Activated T-cell treated with anti-CD3 and anti-CD28 coated beads for 1 hour (primary cell): ENCODE results near the gene LHPP.

Source experiments
- DNase-seq: peaks from one replicate; pipeline ENCODE4 v3.0.0-alpha.2; 2020; ENCODE audit warnings: low read depth

The LHPP gene

GRCh38 chr10:124496620-124497019, 35.0 kb downstream of the LHPP start:
- no peak for DNase-seq

DNA sequence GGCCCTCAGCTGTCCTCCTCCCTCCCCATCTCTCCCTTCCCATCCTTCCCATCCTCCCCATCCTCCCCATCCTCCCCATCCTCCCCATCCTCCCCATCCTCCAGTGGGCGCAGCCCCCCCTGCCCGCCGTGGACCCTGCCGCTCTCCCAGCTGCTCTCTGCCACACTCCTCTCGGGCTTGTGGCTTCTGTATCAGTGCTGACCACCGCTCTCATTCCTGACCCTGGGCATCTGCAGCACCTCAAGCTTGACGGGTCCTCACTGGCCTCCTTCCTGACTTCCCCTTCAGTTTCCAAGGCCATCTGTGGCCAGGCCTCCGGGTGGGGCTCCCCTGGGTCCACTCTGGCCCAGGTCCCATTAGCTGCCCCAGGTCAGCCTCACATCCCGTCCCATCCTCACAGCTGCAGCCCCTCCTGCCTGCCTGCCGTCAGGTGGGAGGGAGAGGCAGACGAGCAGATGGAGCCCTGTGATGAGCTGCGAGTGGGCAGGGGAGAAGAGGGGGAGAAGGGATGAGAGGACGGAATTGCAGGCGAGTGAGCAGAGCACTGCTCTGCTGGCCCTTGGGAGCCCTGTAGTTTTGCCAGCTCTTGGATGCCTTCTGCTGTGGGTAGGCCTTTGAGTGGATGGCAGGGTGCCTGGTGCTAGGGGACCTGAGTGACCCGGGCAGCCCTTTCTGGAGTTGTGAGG, 35.7 kb downstream of the LHPP start:
- DNase-seq, result no peak

- DNase-seq, result no peak
Observed at GRCh38 chr10:124498056-124498455, 36.4 kb downstream of the LHPP start.

- DNase-seq, result no peak
Observed at GRCh38 chr10:124500757-124501156, 39.1 kb downstream of the LHPP start.

DNA sequence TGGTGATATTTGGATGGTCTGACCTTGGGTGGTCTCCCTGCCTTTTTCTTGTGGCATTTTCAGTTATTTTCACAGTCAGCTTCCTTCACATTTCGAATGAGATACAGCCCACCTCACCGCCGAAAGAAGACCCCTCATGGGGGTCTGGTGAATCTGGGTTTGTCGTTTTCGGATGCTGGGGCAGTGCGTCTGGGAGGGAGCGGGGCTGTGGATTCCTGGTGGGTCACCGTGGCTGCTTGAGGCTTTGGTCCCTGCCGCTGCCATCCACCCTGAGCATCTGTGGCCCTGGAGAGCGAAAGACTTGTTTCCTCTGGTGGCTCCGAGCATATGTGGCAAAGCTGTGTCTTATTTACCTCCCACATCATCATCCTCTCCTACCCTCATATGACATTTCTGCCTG, 43.1 kb downstream of the LHPP start:
- DNase-seq, result no peak

GRCh38 chr10:124505279-124505678, 43.7 kb downstream of the LHPP start:
- no peak for DNase-seq

DNA sequence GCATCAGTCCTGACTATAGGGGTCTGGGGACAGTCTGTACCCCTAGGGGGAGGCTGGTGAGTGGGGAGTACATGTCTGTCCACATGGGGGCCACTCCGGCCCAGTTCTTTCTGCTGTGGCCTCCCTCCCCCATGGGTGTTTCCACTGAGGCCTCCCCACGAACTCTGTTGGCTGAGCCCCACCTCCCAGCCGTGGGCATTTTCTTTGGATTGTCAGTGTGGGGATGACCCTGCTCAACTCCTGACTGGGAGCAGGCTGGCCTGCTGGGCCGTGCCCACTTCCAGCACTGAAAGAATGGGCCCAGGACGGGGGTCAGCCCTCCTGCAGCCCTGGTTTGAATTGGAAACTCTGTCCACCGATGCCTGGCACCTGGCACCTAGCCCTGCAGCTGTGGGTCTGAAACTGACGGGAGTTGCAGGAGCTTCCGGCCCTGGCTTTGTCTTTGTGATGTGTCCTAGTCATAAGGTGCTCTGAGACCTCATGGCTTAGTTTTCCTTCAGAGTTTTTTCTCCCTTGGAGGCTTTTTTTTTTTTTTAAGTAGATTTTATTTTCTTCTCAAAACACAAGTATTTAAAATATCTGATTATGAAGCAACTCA, 46.5 kb downstream of the LHPP start:
- DNase-seq, result no peak

DNA sequence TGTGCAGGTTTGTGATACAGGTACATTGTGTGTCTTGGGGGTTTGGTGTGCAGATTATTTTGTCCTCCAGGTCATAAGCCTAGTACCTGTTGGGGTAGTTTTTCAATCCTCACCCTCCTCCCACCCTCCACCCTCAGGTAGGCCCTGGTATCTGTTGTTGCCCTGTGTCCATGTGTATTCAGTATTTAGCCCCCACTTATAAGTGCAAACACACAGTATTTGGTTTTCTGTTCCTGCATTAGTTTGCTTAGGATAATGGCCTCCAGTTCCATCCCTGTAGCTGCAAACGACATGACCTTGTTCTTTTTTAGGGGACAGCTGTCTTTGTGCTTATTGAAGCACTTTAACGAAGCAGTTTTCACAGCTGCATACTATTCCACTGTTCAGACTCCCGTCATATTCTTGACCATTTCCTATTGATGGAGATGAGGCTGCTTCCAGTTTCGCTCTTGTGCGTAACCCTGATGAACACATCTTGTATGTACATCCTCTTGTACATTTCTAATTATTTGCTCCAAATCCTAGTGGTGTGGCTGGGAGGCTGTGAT, 47.4 kb downstream of the LHPP start:
- no peak for DNase-seq

DNA sequence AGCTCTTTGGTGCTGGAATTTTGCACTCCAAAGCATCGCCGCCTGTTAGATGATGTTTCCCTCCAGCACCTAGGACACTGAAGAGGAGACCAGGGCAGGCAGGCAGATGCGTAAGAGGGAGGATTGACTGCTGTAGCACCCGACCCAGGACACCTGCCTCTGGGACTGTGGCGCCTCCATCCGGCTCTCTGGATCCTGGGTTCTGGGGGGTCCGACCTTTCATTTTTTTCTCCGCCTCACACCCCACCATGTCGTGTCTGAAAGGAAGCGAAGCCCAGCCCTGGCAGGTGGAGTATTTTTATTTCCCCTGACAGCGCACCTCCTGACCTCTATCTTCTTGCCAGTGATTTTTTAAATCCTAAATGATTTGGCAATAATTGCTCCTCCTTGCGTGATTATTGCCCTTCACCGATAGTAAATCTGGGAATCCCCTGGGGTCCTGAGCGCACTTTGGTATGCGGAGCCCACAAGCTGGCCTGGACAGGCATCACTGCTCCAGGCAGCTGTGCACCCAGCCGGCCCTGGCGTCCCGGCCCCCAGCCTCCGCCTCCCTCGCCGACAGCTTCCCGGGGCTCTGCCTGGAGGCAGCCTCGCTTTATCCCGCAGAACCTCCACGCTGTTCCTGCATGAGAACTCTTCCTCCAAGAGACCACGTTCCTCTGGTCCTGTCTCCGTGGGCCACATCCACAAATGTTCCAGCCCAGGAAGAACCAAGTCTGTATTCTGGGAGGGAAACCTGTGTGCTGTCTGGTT, 48.4 kb downstream of the LHPP start:
- no peak for DNase-seq

DNA sequence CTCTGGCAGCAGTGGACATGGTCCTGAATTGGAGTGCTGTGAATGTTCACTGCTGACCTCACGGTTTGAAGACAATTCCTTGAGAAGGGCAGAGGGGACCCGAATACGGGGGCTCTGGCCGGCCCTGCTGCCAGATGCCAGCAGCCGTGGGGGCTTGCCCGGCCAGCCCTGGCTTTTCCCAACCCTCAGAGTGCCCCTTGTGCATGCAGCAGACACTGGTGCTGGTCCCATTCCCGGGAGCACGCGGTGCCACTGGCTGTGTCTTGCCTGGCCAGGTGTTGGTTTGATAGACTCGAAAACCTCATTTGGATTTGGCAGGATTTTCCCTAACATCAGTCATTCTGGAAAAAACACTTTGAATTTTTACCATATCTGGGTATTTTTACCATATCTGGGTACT, 49.1 kb downstream of the LHPP start:
- DNase-seq, result no peak

- DNase-seq, result no peak
Observed at GRCh38 chr10:124511205-124512039, 49.8 kb downstream of the LHPP start.

GRCh38 chr10:124512040-124512428, 50.4 kb downstream of the LHPP start:
- no peak for DNase-seq

DNA sequence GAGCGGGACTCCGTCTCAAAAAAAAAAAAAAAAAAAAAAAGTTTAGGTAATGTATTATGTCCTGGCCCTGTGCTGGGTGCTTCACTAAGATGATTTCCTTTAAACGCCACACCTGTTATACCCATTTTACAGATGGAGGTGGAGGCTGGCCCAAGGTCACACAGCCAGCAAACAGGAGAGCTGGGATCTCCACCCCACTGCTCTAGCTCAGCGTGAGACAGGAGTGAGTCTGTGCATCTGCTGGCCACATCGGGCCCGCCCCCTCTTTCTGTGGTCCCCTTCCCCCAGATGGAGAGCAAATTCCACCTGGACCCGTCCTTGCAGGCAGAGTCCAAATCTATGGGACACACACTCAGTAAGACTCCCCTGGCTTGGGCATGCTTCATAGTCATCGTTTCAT, 51.0 kb downstream of the LHPP start:
- no peak for DNase-seq

DNA sequence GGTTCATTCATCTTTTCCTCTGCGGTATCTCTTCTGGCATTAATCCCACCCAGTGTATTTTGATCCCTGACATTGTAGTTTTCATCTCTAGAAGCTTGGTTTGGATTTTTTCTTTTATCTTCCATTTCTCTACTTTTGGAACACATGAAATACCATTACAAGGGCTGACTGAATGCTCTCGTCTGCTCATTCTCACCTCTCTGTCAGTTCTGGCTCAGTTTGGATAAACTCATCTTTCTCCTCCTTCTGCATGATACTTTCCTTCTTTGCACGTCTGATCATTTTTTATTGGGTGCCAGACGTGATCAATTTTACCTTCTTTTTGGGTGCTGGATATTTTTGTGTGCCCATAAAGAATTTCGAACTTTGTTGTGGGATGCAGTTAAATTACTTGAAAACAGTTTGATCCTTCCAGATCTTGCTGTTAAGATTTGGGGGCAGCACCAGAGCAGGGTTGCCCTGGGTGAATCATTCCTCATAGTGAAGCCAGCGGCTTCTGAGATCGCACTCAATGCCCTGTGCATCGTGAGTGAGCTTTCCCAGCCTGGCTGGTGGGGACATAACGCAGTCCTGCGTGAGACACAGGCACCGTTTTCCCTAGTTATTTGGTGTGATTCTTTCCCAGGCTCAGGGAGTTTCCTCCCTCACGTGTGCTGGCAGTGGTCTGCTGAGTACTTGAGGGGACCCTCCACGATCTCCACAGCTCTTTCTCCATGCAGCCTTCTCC, 53.8 kb downstream of the LHPP start:
- no peak for DNase-seq

DNA sequence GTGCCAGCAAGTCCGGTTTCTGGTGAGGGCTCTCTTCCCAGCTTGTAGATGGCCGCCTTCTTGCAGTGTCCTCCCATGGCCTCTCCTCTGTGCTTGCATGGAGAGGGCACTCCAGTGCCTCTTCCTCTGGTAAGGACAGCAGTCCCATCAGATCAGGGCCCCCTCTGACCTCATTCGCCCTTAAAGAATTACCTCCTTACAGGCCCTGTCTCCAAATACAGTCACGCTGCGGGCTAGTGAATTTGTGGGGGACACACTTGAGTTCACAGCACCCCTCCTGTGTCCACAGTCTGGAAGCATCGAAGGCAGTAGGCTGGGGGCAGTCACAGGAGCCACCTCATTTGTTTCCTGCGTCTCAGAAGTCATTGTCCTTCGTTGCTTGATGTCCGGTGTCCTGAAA, 54.6 kb downstream of the LHPP start:
- no peak for DNase-seq

DNA sequence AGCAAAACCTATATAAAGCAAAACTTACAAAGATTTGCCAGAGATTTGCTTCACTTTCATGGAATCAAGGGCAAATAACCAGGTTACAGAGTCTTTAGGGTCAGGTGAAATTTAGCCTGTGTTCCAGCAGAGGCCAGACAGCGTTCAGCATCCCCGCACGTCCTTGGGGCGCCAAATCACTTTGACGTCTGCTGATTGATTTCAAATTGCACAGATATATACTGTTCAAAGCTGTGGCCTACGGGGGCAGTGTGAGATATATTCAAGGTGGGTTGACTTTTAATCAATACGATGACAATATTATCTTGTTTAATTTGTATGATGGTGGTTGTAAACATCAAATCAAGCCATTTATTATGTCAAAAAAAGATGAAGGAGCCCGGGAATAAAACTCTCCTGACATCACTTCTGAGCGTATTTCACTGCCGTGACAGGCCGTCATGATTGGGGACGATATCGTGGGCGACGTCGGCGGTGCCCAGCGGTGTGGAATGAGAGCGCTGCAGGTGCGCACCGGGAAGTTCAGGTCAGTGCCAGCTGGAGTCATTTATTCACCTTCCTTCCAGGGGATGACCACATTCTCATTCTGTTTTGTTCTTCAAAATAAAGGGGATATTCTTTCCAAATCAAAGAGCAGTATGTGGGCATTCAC, 55.2 kb downstream of the LHPP start:
- no peak for DNase-seq

- no peak for DNase-seq
Observed at GRCh38 chr10:124517461-124517860, 55.8 kb downstream of the LHPP start.

GRCh38 chr10:124517931-124518330, 56.3 kb downstream of the LHPP start:
- DNase-seq, result no peak

DNA sequence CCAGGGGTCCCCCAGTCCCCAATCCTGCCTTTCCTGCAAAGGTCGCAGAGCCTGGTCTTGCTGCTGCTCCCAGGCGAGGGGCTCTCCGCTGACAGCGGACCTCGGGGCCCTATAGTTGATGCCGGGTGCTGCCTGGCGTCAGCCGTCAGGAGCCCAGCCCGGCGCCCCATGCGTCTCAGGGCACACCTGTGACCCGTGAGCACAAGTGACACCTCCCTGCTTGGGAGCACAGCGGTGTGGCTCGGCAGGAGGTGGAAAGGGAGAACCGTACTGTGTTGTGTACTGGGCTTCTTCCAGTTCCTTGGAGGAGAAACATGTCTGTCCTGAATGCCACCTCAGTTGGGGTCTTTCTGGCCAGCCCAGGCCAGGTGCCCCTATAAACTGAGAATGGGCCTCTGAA, 56.7 kb downstream of the LHPP start:
- DNase-seq, result no peak

DNA sequence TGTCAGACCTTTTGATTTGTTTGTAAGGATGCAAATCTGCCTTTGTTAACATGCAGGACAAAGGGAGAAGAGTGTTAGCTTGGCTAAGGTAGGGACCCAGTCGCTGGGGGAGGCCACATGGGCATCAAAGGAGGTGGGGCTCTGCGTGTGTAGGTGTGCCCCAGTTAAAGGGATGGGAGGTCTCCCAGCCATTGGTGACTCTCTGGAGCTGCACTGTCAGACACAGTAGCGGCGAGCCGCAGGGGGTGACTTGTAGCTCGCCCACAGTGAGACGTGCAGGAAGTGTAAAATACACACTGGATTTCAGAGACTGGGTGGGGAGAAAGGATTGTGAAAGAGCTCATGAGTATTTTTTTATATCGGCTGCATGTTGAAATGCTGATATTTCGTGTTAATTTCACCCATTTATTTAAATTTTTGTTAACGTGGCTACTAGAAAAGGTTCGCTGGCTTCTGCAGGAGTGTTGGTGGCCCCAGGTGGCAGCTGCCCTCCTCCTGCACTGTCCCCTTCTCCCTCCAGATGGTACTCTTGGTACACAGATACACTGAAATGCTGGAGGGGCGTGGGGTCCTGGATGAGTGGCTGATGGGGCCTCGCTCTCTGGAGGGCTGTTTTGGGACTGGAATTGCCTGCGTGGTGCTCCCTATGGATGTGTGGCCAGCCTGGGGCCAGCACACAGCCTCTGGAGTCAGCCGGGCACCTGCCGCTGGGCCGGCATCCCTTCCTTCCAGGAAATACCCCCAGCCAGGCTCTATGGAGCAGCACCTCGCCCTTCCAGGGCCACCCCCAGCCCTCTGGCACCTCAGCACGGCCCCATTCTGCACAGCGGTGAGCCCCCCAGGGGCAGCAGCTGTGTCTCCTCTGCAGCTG, 59.2 kb downstream of the LHPP start:
- no peak for DNase-seq
